SU-DHL-6 (cell line): ENCODE measurements around the gene FAM167B.

Source experiments
- EZH2phosphoT487 ChIP-seq: fragments of 200-600 bp; sonication (generic), shearing (Covaris generic); conservative IDR thresholded peaks from 2 replicates; pipeline ENCODE4 v1.6.1; 2018; ENCODE audit warnings: mild to moderate bottlenecking, antibody characterized with exemption, low read length, moderate library complexity, mixed read lengths
- TF ChIP-seq, protein P1 (sequence below): fragments of 200-600 bp; sonication (generic); IDR thresholded peaks from one replicate; pipeline ENCODE4 v1.5.1; 2017; ENCODE audit warnings: antibody characterized with exemption, mild to moderate bottlenecking, low read length, moderate library complexity; ENCODE audit not compliant: insufficient read depth, poor library complexity, severe bottlenecking

DNA sequence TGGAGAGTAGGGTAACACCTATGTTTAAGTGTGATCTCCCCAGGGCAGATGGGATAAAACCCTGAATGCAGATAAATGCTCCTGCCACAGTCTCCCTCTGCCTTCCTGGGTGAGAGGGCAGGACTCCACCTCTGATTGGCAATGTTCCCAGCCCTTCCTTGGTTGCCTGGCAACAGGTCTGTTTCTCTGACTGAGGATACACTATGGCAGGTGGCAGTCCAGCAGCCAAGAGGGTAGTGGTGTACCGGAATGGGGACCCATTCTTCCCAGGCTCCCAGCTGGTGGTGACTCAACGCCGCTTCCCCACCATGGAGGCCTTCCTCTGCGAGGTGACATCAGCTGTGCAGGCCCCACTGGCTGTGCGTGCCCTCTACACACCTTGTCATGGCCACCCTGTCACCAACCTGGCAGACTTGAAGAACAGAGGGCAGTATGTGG is 38.1 kb upstream of the FAM167B start, which contains the start of gene DCDC2B:
- no peak for TF ChIP-seq EZH2phosphoT487
- TF ChIP-seq, protein P1, sequence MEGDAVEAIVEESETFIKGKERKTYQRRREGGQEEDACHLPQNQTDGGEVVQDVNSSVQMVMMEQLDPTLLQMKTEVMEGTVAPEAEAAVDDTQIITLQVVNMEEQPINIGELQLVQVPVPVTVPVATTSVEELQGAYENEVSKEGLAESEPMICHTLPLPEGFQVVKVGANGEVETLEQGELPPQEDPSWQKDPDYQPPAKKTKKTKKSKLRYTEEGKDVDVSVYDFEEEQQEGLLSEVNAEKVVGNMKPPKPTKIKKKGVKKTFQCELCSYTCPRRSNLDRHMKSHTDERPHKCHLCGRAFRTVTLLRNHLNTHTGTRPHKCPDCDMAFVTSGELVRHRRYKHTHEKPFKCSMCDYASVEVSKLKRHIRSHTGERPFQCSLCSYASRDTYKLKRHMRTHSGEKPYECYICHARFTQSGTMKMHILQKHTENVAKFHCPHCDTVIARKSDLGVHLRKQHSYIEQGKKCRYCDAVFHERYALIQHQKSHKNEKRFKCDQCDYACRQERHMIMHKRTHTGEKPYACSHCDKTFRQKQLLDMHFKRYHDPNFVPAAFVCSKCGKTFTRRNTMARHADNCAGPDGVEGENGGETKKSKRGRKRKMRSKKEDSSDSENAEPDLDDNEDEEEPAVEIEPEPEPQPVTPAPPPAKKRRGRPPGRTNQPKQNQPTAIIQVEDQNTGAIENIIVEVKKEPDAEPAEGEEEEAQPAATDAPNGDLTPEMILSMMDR: no peak
